Frontal cortex (tissue), 4 donors: ENCODE data around the gene PRRT3. TPM values are rescaled to one million over a fixed set of nuclear protein-coding genes. Genes with fewer than 3 reads are reported as not detected.
"Not testable (repeated sequence)": the region's sequence is repeated elsewhere in the genome, so short reads cannot be mapped to it uniquely, and the experiment has no call there.

ENCODE experiments used
- DNase-seq, 2 donors: peaks; one replicate each; pipeline ENCODE4 v3.0.0; 2012; ENCODE audit warnings: low spot score in 2 of 2
- FAIRE-seq: peaks from 2 replicates; lab custom pipeline; 2012; peaks lifted over from hg19 to GRCh38; lab: Jason Lieb, UNC
- total RNA-seq: library from RNA; depleted of rRNA; stranded (reverse); fragments of >200 nt; gene quantifications from one replicate; pipeline ENCODE4 v1.2.3, GENCODE V29; 2014
- donor health status: control.
- donor health status: control.
- donor health status: control.

PRRT3 gene
- total RNA-seq, 1 donor from 2014 or later = 4.1 TPM

GRCh38 chr3:9948586-9948985 is 3.6 kb downstream of the PRRT3 start:
- FAIRE-seq (no peak), DNase-seq (no peak)

DNA sequence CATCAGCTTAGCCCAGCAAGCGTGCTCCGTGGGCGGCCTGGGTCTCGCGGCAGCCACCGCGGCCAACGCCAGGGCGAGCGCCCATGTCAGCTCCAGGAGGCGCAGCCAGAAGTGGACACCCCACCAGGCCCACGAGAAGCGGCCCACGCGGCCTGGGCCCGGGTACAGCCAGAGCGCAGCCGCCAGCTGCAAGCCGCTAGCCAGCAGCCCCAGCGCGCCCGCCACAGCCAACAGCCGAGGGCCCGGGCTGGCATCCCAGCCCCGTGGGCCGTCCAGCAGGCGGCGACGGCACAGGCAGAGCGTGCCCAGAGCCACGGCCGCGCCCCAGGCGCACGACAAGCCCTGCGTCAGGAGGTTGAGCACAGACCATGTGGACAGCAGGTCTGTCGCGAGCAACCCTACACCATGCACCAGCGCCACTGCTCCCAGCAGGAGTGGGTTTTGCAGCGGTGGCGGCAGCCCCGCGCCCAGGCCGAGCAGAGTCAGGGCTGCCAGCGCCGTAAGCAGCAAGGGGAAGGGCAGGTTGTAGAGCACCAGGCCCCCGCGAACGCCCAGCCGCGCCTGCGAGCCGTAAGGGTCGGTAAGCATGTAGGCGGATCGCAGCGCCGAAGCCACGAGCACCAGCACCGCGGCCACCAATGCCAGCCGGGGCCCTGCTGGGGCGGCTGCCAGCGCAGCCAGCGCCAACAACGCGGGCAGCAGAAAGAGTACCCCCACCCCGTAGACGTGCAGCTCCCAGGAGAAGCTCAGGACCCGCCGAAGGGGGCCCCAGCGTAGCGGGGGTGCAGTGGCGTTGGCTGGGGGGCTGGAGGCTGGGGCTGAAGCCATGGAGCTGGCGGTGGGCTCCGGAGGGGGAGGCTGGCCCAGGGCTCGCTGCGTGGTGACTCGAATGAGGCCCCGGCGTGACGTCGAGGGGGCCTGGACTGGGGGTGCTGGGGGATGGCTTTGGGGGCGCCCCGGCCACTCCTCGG is 4.9 kb downstream of the PRRT3 start:
- FAIRE-seq (no peak), DNase-seq (peak; percentile 66 to 78)

GRCh38 chr3:9946112-9947024 is 5.8 kb downstream of the PRRT3 start:
- DNase-seq (peak; percentile 87 to 88), FAIRE-seq (no peak)

- no peak for FAIRE-seq
- DNase-seq = no peak
These were observed 6.8 kb downstream of the PRRT3 start for GRCh38 chr3:9945358-9945757.

- FAIRE-seq (no peak), DNase-seq (no peak)
These were observed 7.9 kb downstream of the PRRT3 start for GRCh38 chr3:9944271-9944670.

GRCh38 chr3:9942934-9943690 is 9.1 kb downstream of the PRRT3 start:
- FAIRE-seq (no peak), DNase-seq (no peak)

GRCh38 chr3:9942164-9942563 is 10.0 kb downstream of the PRRT3 start:
- no peak for DNase-seq
- FAIRE-seq = no peak

DNA sequence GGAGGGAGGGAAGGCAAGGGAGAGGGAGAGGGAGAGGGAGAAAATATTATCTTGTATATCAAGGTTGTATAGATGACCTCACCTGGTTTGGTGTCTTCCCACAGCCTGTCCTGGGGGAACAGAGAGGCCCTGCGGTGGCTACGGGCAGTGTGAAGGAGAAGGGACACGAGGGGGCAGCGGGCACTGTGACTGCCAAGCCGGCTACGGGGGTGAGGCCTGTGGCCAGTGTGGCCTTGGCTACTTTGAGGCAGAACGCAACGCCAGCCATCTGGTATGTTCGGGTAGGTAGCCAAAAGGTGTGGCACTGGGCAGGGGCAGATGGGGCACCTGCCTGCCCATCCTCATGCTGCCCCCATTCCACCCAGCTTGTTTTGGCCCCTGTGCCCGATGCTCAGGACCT is 11.5 kb downstream of the PRRT3 start:
- DNase-seq (no peak), FAIRE-seq (no peak)

- FAIRE-seq, DNase-seq: not testable (repeated sequence)
These were observed 12.3 kb downstream of the PRRT3 start for GRCh38 chr3:9939906-9940305.

DNA sequence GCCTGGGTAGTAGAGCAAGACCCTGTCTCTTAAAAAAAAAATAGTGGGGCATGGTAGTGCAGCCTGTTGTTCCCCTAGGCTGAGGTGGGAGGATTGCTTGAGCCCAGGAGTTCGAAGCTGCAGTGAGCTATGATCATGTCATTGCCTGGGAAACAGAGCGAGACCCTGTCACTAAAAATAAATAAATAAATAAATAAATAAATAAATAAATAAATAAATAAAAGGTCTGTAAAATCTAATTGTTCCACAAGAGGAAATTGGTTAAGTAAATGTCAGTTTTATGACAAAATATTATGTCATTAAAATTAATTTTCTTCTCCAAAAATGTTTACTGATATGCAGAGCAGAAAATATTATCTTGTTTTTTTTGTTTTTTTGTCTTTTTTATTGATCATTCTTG is 13.2 kb downstream of the PRRT3 start:
- DNase-seq = no peak
- no peak for FAIRE-seq

DNA sequence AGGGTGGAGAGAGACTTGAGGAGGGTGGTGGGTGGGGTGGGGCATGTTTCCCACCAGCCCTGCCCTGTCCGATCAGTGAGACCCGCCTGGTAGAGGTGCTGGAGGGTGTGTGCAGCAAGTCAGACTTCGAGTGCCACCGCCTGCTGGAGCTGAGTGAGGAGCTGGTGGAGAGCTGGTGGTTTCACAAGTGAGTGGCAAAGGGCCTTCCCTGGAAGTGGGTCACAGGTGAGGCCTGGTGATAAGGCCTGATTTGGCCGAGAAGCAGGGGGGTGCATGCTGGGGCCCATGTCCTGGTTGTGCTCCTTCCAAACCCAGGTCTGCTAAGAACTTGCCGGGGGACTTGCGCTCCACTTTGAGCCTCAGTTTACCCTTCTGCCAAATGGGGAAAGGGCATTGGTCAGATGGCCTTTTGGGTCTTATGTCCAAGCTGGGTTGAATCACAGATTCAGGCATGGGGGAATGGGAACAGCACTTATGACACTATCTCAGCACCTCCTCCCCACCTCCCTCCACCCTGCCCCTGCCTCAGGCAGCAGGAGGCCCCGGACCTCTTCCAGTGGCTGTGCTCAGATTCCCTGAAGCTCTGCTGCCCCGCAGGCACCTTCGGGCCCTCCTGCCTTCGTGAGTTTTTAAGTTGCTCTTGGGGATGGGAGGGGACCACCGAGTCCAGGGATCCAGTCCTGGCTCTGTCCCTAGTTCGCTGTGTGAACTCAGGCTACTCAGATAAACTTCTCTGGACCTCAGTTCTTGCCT is 14.5 kb downstream of the PRRT3 start:
- DNase-seq (no peak), FAIRE-seq (no peak)

DNA sequence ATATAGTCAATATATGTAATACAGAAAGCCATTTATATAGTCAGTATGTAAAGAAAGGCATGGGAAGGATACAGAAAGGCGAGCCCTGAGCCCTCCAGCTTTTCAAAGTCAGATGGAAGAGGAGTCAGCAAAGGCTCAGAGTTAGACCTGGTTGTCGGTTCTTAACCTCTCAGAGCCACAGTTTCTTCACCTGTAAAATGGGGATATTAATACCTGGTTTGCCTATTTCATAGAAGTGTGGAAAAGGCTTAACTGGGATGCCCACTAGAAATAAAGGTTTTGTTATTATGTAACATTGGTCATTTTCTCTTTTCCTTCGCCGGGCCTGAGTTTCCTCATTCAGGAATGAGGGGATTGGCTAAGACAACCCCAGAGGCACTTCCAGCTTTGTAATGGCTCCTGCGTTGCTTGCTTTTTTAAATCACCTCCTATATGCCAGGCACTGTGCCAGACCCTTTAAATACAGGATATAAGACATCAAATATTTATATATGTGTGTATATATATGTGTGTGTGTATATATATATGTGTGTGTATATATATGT is 16.2 kb downstream of the PRRT3 start:
- DNase-seq = no peak
- FAIRE-seq = no peak

- DNase-seq (no peak), FAIRE-seq (no peak)
These were observed 17.2 kb downstream of the PRRT3 start for GRCh38 chr3:9934993-9935392.

- no peak for DNase-seq
- no peak for FAIRE-seq
These were observed 18.0 kb downstream of the PRRT3 start for GRCh38 chr3:9934235-9934621.

DNA sequence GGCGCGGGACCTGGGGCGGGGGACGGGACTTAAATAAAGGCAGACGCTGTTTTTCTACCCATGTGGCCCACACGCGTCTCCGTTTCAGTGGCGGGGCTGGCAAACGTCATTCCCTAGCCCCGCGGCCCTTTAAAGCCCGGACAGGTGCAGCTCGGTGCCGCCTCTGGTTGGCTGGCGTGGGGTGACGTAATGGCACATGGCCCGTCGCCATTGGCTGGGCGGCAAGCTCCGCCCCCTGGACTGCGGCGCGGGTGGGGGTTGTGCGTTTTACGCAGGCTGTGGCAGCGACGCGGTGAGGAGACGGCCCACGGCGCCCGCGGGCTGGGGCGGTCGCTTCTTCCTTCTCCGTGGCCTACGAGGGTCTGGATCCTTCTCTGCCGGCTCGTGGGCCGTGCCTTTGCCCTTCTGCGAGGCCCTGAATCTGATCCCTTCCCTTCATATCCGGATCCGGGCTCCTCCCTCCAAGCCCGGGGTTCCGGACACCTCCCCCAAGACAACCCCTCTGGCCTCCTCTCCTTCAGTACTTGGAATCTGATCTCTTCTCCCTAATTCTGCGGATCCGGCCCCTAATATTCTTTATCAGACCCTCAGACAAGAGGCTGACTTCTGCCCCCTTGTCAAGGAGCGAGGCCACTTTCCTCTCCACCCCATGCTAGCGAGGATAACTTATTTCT is 18.5 kb downstream of the PRRT3 start, which contains the start of gene CRELD1:
CRELD1 (plus strand) TSS at position 274 of the 674 bp plus-strand sequence. CDS start 605 bp downstream, outside the sequence.
- DNase-seq = peak; percentile 92 to 95
- no peak for FAIRE-seq

GRCh38 chr3:9932843-9933560 is 19.2 kb downstream of the PRRT3 start:
- no peak for FAIRE-seq
- peak in 1 of 2 donors; percentile 65 for DNase-seq

GRCh38 chr3:9932535-9932842 is 19.7 kb downstream of the PRRT3 start:
- no peak for FAIRE-seq
- DNase-seq = no peak
